Activated CD8-positive, alpha-beta memory T cell treated with anti-CD3 and anti-CD28 coated beads for 4 hours (primary cell): ENCODE measurements around the gene PPP1R2.

Experiments
- DNase-seq, 2 donors: peaks; one replicate each; pipeline ENCODE4 v3.0.0-alpha.2; 2020; ENCODE audit warnings: low read depth in 2 of 2

The PPP1R2 gene

GRCh38 chr3:195566797-195567196 lies 23.7 kb upstream of the PPP1R2 start:
- no peak for DNase-seq

DNA sequence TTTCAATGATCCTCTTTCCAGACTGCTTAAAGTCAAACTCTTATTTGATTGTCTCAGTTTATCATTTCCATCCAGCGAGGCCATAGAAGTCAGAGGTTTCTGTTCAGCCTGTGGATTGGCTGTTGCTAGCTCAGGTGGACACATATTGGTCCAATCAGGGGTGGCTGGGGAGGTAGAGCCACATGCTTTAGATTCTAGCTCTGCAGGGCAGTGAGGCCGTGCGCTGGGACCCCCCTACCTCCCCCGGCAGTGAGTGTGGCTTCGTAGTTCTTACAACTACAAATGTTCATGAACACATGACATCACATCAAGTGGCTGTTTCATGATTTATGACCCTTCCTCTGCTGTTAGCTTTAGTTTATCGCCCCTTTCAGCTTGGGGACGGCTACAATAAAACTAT lies 22.6 kb upstream of the PPP1R2 start:
- DNase-seq, result no peak

DNA sequence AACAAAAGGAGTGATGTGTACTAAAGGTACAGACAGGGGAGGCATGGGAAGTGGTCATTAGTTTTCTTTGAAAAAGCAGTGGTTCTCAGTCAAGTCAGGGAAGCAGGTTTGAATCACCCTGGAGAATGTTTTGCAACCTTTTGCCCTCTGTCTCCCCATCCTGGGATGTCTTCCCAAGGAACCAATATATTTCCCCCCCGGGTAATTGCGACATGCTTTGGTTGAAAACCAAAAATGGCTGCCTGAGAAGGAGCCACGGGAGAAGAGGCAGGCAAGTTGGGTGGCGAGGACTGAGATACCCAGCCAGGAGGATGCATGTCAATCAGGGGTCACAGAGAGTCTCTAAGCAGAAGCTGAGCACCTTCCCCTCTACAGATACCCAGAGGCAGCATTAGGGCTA lies 20.2 kb upstream of the PPP1R2 start:
- no peak for DNase-seq

DNA sequence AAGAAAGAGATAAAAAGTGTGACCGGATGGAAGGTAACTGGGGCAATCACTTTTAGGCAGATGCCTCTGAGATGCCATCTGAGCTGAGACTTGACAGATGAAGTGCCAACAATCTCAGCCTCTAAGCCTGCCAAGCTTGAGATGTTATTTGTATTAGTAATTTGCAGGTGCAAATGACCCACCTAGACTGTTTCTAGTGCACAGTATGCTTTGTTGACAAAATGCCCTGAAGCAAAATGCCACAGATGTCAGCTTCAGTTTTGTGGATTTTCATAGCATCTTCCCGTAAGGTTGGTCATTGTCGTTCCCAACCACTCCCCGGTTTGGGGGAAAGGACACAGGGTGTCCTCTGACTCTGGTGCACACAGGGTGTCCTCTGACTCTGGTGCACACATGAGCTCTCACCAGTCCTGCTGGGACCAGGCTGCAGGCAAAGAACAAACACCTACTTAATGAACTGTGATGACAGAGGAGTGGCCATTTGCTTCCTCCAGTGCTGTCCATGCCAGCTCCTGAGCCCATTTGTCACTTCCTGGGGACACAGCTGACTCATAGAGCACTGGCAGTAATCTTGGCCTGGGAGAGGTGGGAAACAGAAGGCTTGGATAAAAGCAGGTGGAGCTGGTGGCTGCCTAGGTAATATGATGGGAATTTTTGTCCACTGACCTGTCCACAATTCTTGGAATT lies 16.7 kb upstream of the PPP1R2 start:
- no peak for DNase-seq

DNA sequence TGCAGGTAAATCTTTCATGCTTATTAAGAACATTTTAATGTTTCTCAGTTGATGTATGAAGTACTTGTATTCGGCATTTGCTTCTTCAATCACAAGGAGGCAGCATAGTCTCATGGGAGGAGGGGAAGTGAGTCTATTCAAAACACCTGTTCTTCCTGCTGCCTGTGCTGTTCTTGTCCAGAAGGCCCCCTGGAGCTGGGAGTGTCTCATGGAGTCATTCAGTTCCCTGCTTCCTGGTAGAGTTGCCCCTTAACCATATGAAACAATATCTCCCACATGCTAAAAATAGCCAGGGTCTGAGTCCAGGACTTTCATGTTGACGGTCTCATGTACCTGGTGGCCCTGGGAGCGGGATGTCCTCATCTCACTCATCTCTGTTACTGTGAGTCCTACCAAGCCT lies 15.5 kb upstream of the PPP1R2 start:
- no peak for DNase-seq

- no peak for DNase-seq
Measured at GRCh38 chr3:195557322-195557721, 14.2 kb upstream of the PPP1R2 start.

DNA sequence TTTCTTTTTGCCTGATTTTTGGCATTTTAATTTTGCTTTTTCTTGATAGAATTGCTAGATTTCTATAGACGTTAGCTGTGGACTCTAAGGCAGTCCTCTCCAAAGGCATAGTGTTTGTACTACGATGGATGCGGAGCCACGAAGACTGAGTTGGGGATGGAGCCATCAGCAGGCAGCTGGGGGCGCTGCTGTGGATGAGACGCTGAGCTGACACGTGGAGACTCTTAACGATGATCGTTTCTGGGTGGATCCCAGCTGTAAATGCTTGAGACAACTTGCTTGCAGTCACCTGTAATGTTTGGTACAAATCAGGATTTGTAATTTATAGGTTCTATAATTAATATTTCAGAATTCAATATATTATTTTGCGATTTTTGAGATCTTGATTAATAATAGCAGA lies 13.3 kb upstream of the PPP1R2 start:
- no peak for DNase-seq

DNA sequence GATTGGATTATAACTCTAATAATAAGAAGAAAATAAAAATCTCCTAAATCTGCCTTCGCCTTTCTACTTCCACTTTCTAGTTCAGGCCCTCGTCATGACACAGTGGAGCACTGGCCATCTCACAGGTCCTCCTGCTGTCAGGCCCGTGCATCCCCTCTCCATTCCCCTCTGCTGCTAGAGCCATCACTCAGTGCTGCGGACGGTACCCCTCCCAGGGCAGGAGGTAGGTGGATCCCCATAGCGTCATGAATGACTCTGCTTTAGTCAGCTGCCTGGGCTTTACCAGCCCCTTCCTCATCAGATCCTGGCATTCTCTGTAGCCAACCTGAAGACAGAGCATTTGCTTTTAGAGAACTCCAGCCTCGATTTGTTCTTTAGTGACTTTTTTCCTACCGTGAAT lies 12.0 kb upstream of the PPP1R2 start:
- DNase-seq, result no peak

- DNase-seq, result no peak
Measured at GRCh38 chr3:195554458-195554857, 11.3 kb upstream of the PPP1R2 start.

- DNase-seq, result no peak
Measured at GRCh38 chr3:195553268-195553667, 10.1 kb upstream of the PPP1R2 start.

DNA sequence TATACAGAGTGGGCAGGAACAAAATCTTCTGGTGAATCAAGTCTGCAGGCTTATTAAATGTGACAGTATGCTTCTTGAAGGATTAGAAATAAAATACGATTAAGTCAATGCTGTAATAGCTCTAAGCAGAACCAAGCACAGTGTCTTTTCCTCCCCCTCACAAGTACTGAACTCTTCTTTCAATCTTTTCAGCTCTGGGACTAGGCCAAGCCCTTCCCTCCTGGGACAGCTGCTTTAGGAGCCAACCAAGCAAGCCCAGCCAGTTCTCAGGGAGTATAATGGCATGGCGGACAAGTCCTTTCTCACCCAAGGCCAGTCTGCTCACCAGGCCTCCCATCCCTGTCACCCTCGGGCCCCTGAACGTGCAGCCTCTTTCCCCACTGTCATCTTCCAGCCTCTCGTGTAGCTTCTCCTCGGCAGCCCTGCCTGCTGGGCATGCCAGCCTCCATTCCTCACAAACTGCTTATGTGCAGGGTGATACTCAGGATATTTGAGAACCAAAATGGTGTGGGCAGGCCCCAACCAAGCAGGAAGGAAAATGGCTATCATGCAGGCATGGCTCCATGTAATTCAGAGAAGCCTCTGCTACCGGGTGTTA lies 8.4 kb upstream of the PPP1R2 start:
- no peak for DNase-seq

GRCh38 chr3:195550723-195551122 lies 7.6 kb upstream of the PPP1R2 start:
- DNase-seq, result no peak

DNA sequence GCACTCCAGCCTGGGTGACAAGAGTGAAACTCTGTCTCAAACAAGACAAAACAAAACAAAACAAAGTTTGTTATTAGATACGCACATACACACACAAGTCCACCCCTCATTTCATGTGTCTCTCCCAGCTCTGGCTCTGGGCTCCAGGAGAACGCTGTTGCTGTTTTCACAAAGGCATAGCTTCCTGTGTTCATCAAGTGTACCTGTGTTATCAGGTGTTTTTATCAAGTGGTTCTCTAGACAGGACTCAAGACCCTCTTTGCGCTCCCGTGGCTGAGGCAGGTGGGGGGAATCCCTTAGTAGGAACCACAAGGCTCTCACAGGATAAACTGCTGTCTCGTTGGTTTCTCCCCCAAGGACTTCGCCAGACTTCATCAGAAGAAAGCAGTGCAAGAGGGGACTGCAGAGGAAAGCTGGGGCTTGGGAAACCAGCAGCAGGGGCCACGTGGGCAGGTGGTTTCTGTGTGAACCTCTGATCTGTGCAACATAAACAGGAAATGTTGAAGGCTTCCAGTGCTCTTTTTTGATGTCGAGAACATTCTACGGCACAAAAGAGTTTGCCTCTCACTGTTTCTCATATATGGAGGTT lies 6.9 kb upstream of the PPP1R2 start:
- peak; percentile 60 to 69 for DNase-seq

- no peak for DNase-seq
Measured at GRCh38 chr3:195548987-195549386, 5.9 kb upstream of the PPP1R2 start.

DNA sequence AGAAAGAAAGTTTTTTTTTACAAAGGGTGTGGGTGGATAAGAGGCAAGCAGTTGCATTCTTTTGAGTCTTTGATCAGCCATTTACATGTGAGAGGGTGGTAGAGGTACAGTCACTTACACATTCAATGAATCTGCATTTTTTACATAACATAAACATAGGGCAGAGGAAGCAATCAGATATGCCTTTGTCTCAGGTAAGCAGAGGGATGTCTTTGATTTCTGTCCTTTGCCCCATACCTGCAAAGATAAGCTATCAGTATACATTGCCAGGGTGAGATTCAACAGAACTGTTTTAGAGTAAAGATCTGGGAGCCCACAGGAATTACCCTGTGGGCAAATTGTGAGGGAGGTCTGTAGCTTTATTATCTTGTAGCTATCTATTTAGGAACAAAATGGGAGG lies 5.4 kb upstream of the PPP1R2 start:
- no peak for DNase-seq

- no peak for DNase-seq
Measured at GRCh38 chr3:195548006-195548405, 4.9 kb upstream of the PPP1R2 start.

GRCh38 chr3:195546130-195546560 lies 3.0 kb upstream of the PPP1R2 start:
- DNase-seq, result no peak

GRCh38 chr3:195544634-195545033 lies 1.5 kb upstream of the PPP1R2 start:
- DNase-seq, result no peak

GRCh38 chr3:195544230-195544536 lies 1.1 kb upstream of the PPP1R2 start:
- no peak for DNase-seq

GRCh38 chr3:195543500-195544229 lies 540 bp upstream of the PPP1R2 start:
- DNase-seq, result no peak

DNA sequence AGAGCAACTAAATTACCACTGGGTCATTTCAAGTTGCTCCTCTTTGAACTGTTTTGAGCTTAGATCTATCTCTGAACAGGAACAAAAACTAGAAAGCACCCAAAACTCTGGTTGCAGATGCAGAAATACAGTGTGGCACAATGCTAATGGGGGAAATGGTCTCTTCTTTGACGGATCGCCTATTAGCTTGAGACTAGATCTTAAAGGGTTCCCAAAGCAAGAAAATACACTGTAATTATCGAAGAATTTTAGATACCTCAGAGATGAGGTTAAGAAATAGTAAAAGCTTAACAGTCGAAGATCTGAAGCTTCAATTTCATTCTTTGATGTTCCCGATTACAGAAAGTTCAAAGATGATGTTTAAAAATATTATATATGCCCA lies 818 bp downstream of the PPP1R2 start:
- no peak for DNase-seq

DNA sequence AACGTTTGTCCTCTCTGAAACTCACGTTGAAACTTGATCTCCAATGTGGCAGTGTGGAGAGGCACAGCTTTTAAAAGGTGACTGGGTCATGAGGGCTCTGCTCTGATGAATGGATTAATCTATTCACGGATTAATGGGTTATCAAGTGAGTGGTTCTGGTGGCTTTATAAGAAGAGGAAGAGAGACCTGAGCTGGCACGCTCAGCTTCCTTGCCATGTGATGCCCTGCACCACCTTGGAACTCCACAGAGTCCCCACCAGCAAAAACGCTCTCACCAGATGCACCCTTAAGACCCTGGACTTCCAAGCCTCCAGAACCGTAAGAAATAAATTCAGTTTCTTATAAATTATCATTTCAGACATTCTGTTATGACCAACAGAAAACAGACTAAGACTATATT lies 2.6 kb downstream of the PPP1R2 start:
- DNase-seq, result no peak

- DNase-seq, result no peak
Measured at GRCh38 chr3:195540027-195540426, 3.1 kb downstream of the PPP1R2 start.
